OCI-LY7 (cell line): Measurements from ENCODE around the gene ADAMTS7. TPM values are rescaled to one million over a fixed set of nuclear protein-coding genes. Genes with fewer than 3 reads are reported as not detected.

Source experiments
- BruUV-seq: library from RNA; stranded (reverse); fragments of 400-500 nt; replicated peaks from 2 replicates; lab custom pipeline; 2021; lab: Mats Ljungman, UMichigan
- CTCF ChIA-PET: fragments of 300-600 bp; sonication (Branson Sonifier 250); formaldehyde crosslinking; loops from one replicate; lab custom pipeline; 2022; ENCODE audit warnings: antibody characterized with exemption; ENCODE audit not compliant: unreplicated experiment; lab: Charles Lee
- POLR2A ChIA-PET: fragments of 300-600 bp; sonication (Branson Sonifier 250); formaldehyde crosslinking; loops from one replicate; lab custom pipeline; 2022; ENCODE audit warnings: antibody characterized with exemption; lab: Charles Lee
- DNase-seq: peaks from one replicate; pipeline ENCODE4 v3.0.0-alpha.2; 2015; ENCODE audit warnings: low spot score
- H2AFZ ChIP-seq: fragments of 200-600 bp; sonication (generic), shearing (Covaris generic); 2 replicates; pipeline ENCODE4 v1.6.1; 2014; ENCODE audit warnings: mild to moderate bottlenecking, antibody characterized with exemption, low read length, moderate library complexity
- H3K27ac ChIP-seq: fragments of 200-600 bp; sonication (generic); 2 replicates; pipeline ENCODE4 v1.5.1; 2014; ENCODE audit warnings: mixed run types, low read depth, mild to moderate bottlenecking, moderate library complexity, low read length, inconsistent platforms; ENCODE audit not compliant: poor library complexity, severe bottlenecking
- H3K36me3 ChIP-seq: fragments of 200-600 bp; sonication (generic); 2 replicates; pipeline ENCODE4 v1.6.1; 2014; ENCODE audit warnings: mild to moderate bottlenecking, antibody characterized with exemption, low read length, moderate library complexity, mixed read lengths; ENCODE audit not compliant: insufficient read depth
- H3K4me1 ChIP-seq: fragments of 200-600 bp; sonication (generic); 2 replicates; pipeline ENCODE4 v1.5.1; 2014; ENCODE audit warnings: mild to moderate bottlenecking, low read length; ENCODE audit not compliant: insufficient read depth, poor library complexity, severe bottlenecking
- H3K4me2 ChIP-seq: fragments of 200-600 bp; sonication (generic); 2 replicates; pipeline ENCODE4 v1.6.1; 2014; ENCODE audit warnings: mild to moderate bottlenecking, low read length
- H3K4me3 ChIP-seq: fragments of 200-600 bp; sonication (generic); 2 replicates; pipeline ENCODE4 v1.5.1; 2014; ENCODE audit warnings: mild to moderate bottlenecking, low read depth, low read length; ENCODE audit not compliant: poor library complexity, severe bottlenecking
- H3K79me2 ChIP-seq: fragments of 200-600 bp; sonication (generic); 2 replicates; pipeline ENCODE4 v1.6.1; 2016; ENCODE audit warnings: low read depth, mild to moderate bottlenecking, low read length, moderate library complexity, mixed read lengths; ENCODE audit not compliant: insufficient read depth
- H3K9me2 ChIP-seq: fragments of 200-600 bp; sonication (generic); 2 replicates; pipeline ENCODE4 v1.6.1; 2016; ENCODE audit warnings: mild to moderate bottlenecking, low read length, mixed read lengths; ENCODE audit not compliant: insufficient read depth
- H3K9me3 ChIP-seq: fragments of 200-600 bp; sonication (generic); 2 replicates; pipeline ENCODE4 v1.6.1; 2014; ENCODE audit warnings: mild to moderate bottlenecking, mixed run types, low read length, mixed read lengths
- H4K20me1 ChIP-seq: fragments of 200-600 bp; sonication (generic); 2 replicates; pipeline ENCODE4 v1.6.1; 2014; ENCODE audit warnings: mild to moderate bottlenecking, antibody characterized with exemption, low read length, moderate library complexity, mixed read lengths; ENCODE audit not compliant: insufficient read depth
- CTCF ChIP-seq: fragments of 200-600 bp; sonication (generic); conservative IDR thresholded peaks from 2 replicates; pipeline ENCODE4 v1.5.1; 2014; ENCODE audit warnings: mild to moderate bottlenecking, antibody characterized with exemption, low read length, moderate library complexity, mixed read lengths
- EZH2phosphoT487 ChIP-seq: fragments of 200-600 bp; sonication (generic); IDR thresholded peaks from 2 replicates; pipeline ENCODE4 v1.6.1; 2018; ENCODE audit warnings: low read depth, borderline replicate concordance, mild to moderate bottlenecking, mixed run types, antibody characterized with exemption, low read length, moderate library complexity, mixed read lengths
- intact Hi-C: fragments of 100-400 bp; cut with micrococcal nuclease; formaldehyde crosslinking; loops from one replicate; pipeline ENCODE4 v1.10.0; 2022; ENCODE audit not compliant: unreplicated experiment
- total RNA-seq, 2 experiments: library from RNA; depleted of rRNA in 1 of 2; stranded (reverse); fragments of >200 nt in 1 of 2; shearing (Covaris generic) in 1 of 2; gene quantifications; 2 replicates each; pipeline ENCODE4 v1.2.3, GENCODE V29; 2014 to 2022

Gene ADAMTS7
- total RNA-seq, 2 experiments from 2014 or later: 0.08 to 0.19 TPM

GRCh38 chr15:78807359-78807758, 3.9 kb downstream of the ADAMTS7 start:
- POLR2A ChIA-PET: interaction anchor here (0.7 to 1.1 kb wide), 3 partner anchors 14 to 223 kb away, joined by 3 to 5 read pairs (median 3); no protein-coding TSS in a partner anchor
- intact Hi-C loops: no loop called here
- H3K36me3 ChIP-seq: no peaks in the 10 kb centered on the region

GRCh38 chr15:78804391-78804792, 6.9 kb downstream of the ADAMTS7 start:
- H3K27ac ChIP-seq: no peak overlapping the region
- no TSS peak for BruUV-seq
- H3K4me2 ChIP-seq: no peak overlapping the region
- CTCF ChIA-PET: no interaction called here
- H3K4me1 ChIP-seq: no peaks in the 10 kb centered on the region
- H3K36me3 ChIP-seq: no peaks in the 10 kb centered on the region
- DNase-seq: no peak
- H3K4me3 ChIP-seq: no peak overlapping the region
- POLR2A ChIA-PET: no interaction called here
- no peak overlapping the region for H2AFZ ChIP-seq
- H3K9me2 ChIP-seq: no peaks in the 10 kb centered on the region
- TF ChIP-seq EZH2phosphoT487: no peak
- no peak for TF ChIP-seq CTCF
- H3K79me2 ChIP-seq: no peaks in the 10 kb centered on the region
- intact Hi-C loops: no loop called here
- no peaks in the 10 kb centered on the region for H4K20me1 ChIP-seq
- no peaks in the 10 kb centered on the region; the same call in 1 of the 2 replicates for H3K9me3 ChIP-seq

More at GRCh38 chr15:78807359-78807758, 3.9 kb downstream of the ADAMTS7 start:
- CTCF ChIA-PET: no interaction called here
- H3K4me3 ChIP-seq: no peak overlapping the region
- no peaks in the 10 kb centered on the region; the same call in 1 of the 2 replicates for H3K9me3 ChIP-seq
- no peaks in the 10 kb centered on the region for H3K9me2 ChIP-seq
- no peaks in the 10 kb centered on the region for H4K20me1 ChIP-seq
- TF ChIP-seq EZH2phosphoT487 (no peak), CTCF (no peak)
- H3K79me2 ChIP-seq: no peaks in the 10 kb centered on the region
- no peak overlapping the region for H3K4me2 ChIP-seq
- no peak overlapping the region for H3K27ac ChIP-seq
- H3K4me1 ChIP-seq: peaks cover 9% of the 10 kb centered on the region
- H2AFZ ChIP-seq: no peak overlapping the region
- no peak for DNase-seq
- no TSS peak for BruUV-seq

GRCh38 chr15:78800806-78801205, 10.5 kb downstream of the ADAMTS7 start:
- DNase-seq: no peak
- Histone ChIP-seq H3K79me2 (no peaks in the 10 kb centered on the region), H3K4me2 (no peak overlapping the region), H3K9me2 (no peaks in the 10 kb centered on the region), H4K20me1 (no peaks in the 10 kb centered on the region), H3K27ac (no peak overlapping the region), H3K4me3 (no peak overlapping the region), H2AFZ (no peak overlapping the region), H3K9me3 (no peaks in the 10 kb centered on the region), H3K36me3 (no peaks in the 10 kb centered on the region), H3K4me1 (no peaks in the 10 kb centered on the region)
- no TSS peak for BruUV-seq
- no peak for TF ChIP-seq CTCF
- TF ChIP-seq EZH2phosphoT487: no peak
- POLR2A ChIA-PET: no interaction called here
- CTCF ChIA-PET: no interaction called here
- intact Hi-C loops: no loop called here
